IPS DF 4.7 (cell line): ENCODE measurements around the gene RALGAPA1.
A peak's percentile ranks its signal among the peaks of the same experiment; 100 is the strongest.
"Not testable (repeated sequence)": the region's sequence is repeated elsewhere in the genome, so short reads cannot be mapped to it uniquely, and the experiment has no call there.

Experiments used
- DNase-seq: peaks from one replicate; pipeline ENCODE4 v3.0.0-alpha.2; 2013; ENCODE audit warnings: low spot score; ENCODE audit errors: extremely low read depth

The RALGAPA1 gene

DNA sequence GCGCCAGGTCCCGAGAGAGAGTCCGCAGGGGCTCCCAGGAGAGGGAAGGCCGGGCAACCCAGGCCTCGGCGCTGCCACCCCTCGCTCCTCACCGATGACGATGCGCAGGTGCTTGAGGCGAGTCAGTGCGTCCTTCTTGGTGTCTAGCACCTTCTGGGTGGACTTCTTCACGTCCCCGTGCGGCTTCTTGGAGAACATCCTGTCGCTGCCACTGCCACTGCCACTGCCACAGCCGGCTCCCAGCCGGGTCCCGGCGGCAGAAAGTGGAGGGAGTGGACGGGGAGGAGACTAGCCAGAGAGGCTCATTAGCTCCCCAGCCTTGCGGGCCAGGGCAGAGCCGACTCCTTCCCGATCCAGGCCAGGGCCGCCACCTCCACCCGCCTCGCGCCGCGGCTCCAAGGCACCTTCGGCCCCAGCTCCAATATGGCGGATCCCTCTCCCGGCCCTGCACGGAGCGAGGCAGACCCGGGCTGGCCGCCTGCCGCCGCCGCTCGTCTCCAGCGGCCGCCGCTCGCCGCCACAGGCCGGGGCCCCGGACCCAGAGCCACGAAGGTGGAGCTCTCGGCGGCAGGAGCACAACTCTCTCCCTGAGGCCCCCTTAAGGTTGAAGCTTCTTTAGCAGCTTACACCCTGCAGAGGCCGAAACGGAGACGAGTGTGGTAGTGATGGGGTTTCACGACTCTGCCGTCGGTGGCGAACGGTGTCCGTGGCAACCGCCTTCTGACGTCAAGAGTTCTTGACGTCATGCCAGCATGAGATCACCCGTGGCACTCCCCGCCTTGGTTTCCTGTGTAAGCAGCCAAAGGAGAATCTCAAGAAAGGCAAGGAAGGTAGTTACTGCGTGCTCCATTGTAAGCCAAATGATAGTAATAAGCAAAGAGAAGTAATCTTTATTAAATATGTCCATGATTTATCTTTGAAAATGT, at the start of gene RALGAPA1:
Gene RALGAPA1, minus strand, starts transcription at position 658 of the 926 bp plus-strand sequence. Its CDS starts 460 bp downstream, at position 198.
- peak; percentile 91 for DNase-seq

DNA sequence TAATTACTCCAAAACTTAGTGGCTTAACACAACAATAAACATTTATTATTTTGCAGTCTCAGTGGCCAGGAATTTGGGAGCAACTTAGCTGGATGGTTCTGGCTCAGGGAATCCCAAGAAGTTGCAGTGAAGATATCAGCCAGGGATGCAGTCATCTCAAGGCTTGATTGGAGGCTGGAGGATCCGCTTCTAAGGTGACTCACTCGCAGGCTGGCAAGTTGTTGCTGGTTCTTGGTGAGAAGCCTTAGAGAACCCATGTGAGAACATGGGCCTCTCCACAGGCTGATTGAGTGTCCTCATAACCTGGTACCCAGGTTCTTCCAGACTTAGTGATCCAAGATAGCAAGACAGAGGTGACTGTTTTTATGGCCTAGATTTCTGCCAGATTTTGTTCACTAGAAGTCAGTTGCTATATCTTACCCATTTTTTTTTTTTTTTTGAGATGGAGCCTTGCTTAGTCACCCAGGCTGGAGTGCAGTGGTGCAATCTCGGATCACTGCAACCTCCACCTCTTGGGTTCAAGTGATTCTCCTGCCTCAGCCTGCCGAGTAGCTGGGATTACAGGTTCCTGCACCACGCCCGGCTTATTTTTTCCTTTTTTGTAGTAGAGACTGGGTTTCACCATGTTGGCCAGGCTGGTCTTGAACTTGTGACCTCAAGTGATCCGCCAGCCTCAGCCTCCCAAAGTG, 49.6 kb upstream of the RALGAPA1 start:
- no peak for DNase-seq

DNA sequence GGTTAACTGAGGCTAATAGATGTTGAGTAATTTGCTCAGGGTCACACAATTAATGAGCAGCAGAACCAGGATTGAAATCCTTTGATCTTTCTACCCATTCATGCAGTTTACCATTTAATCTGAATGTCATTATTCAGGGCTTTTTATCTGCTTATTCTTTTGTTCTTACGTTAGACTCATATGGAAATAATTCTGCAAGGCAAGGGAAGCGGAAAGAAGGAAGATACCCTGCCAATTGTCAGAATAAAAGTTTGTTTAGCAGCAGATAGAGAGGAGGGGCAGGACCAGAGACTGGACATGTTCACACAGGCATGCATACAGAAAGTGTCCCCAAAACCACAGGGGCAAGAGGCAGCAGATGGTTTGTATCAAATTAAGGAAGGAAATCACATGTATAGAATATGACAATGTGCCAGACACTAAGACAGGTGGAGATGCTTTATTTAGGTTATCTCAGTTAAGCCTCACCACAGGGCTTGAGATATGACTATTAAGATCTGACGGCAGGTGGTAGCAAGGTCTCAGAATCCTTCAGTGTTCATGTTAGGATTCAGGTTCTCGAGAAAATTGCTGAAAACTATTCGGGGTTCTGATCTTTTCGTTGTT, 46.9 kb upstream of the RALGAPA1 start:
- no peak for DNase-seq

- no peak for DNase-seq
Observed at GRCh38 chr14:35854696-35855270, 45.7 kb upstream of the RALGAPA1 start.

- no peak for DNase-seq
Observed at GRCh38 chr14:35853225-35853624, 44.1 kb upstream of the RALGAPA1 start.

GRCh38 chr14:35851823-35852222, 42.7 kb upstream of the RALGAPA1 start:
- DNase-seq: no peak

GRCh38 chr14:35849122-35849521, 40.0 kb upstream of the RALGAPA1 start:
- no peak for DNase-seq

GRCh38 chr14:35847636-35848035, 38.5 kb upstream of the RALGAPA1 start:
- no peak for DNase-seq

DNA sequence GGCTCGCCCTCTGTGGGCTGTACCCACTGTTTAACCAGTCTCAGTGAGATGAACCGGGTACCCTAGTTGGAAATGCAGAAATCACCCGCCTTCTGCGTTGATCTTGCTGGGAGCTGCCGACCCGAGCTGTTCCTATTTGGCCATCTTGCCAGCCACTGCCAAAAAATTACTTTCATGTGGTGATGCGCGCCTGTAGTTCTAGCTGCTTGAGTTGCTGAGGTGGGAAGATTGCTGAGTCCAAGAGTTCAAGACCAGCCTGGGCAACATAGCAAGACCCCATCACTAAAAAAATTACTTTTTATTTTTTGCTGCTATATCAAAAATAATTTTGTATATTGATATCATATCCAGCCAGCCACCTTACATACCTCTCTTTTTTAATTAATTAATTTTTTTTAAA, 35.4 kb upstream of the RALGAPA1 start:
- no peak for DNase-seq

GRCh38 chr14:35842245-35842644, 33.1 kb upstream of the RALGAPA1 start:
- DNase-seq: not testable (repeated sequence)

DNA sequence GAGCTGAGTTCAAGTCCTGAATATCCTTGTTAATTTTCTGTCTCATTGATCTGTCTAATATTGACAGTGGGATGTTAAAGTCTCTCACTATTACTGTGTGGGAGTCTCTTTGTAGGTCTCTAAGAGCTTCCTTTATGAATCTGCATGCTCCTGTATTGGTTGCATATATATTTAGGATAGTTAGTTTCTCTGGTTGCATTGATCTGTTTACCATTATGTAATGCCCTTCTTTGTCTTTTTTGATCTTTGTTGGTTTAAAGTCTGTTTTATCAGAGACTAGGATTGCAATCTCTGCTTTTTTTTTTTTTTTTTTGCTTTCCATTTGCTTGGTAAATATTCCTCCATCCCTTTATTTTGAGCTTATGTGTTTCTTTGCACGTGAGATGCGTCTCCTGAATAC, 32.6 kb upstream of the RALGAPA1 start:
- not testable (repeated sequence) for DNase-seq

DNA sequence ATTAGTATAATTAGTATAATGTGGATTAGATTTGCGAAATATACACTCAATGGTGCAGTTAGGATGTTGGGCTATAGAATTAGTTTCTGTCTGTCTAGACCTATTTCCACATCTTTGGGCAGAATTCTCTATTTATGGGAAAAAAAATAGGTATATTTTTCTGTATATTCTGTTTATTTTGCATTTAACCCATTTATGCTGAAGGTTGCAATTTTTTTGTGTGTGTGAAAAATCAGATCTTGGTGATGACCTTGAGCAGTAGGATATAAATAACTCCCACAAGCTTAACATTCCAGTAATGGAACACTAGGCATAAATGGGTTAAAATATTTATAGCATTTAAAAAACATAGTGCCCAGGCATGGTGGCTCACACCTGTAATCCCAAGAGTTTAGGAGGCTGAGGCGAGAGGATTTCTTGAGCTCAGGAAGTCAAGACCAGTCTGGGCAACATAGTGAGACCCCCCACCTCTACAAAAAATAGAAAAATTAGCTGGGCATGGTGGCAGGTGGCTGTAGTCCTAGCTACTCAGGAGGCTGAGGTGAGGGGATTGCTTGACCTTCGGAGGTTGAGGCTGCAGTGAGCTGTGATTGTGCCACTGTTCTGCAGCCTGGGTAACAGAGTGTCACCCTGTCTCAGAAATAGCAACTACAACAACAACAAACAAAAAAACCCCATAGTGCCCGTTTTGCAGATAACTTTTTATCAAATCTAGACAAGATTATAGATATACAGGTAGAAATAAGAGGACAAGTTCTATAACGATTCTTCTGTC, 26.3 kb upstream of the RALGAPA1 start:
- no peak for DNase-seq

- no peak for DNase-seq
Observed at GRCh38 chr14:35829449-35829848, 20.4 kb upstream of the RALGAPA1 start.

DNA sequence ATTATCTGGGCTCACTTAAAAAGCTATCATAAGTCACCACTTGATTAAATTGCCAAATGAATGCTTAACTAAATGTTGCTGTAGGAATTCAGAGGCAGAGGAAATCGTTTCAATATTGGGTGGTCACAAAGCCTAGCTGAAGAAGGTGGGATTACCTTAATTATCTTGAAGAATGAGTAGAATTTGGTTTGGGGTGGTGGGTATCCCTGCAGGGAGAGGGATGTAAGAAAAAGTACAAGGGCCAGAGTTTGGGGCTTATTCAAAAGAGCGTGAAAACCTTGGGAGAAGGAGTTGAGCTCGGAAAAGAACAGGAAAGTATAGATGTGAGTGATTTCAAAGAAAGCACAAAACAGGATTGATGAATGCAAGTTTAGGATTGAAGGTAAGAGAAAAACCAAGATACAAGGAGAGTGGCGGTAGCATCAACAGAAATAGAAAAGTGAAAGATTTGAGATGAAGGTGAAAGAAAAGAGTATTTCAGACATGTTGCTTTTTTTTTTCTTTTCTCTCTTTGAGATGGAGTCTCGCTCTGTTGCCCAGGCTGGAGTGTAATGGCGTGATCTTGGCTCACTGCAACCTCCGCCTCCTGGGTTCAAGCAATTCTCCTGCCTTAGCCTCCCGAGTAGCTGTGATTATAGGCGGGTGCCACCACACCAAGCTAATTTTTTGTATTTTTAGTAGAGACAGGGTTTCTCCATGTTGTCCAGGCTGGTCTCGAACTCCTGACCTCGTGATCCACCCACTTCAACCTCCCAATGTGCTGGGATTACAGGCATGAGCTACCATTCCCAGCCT, 18.8 kb upstream of the RALGAPA1 start:
- no peak for DNase-seq

- no peak for DNase-seq
Observed at GRCh38 chr14:35826952-35827416, 17.9 kb upstream of the RALGAPA1 start.

DNA sequence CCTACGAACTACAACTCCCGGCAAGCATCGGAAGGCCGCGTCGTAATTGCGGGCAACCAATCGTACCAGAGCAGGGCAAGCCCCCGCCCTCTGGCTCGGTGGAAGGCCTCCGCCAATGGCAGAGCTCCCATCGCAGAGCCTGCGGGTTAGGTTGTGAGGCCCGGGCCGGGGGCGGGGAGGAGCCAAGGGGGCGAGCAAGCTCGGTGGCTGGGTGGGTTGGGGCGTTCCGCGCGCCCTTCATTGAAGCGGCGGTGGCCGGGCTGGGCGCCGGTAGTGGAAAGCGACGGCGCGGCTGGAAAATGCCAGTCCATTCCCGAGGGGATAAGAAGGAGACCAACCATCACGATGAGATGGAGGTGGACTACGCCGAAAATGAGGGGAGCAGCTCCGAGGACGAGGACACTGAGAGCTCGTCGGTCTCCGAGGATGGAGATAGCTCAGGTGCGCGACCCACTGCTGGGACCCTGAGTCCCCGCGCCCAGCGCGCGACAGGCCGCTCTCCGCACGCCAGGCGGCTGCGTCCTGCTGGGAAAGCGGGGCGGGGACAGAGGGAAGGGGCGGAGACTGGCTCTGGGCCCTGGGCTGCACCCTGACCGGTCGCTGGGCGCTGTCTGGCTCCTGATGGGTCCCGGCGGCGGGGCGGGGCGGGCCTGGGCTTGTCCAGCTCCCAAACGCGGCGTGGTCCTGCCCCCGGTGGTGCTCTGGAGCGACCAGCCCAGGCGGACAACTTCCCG, 17.3 kb upstream of the RALGAPA1 start, which contains the start of gene BRMS1L:
Gene BRMS1L, plus strand, starts transcription at position 121 of the 734 bp plus-strand sequence. Its CDS starts 179 bp downstream, at position 300.
- DNase-seq: peak; percentile 96

DNA sequence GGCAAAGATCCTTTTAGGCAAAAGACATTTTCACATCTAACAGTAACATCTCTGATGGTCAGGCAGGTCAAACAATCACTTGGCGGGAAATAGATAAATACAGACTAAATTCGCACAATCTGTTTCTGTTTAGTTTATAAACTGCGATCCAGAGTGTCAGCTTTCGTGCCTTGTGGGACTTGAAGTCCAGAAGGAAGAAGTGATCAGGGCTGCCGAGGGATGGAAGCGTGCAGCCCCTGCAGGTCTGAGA, 16.8 kb upstream of the RALGAPA1 start:
- no peak for DNase-seq

DNA sequence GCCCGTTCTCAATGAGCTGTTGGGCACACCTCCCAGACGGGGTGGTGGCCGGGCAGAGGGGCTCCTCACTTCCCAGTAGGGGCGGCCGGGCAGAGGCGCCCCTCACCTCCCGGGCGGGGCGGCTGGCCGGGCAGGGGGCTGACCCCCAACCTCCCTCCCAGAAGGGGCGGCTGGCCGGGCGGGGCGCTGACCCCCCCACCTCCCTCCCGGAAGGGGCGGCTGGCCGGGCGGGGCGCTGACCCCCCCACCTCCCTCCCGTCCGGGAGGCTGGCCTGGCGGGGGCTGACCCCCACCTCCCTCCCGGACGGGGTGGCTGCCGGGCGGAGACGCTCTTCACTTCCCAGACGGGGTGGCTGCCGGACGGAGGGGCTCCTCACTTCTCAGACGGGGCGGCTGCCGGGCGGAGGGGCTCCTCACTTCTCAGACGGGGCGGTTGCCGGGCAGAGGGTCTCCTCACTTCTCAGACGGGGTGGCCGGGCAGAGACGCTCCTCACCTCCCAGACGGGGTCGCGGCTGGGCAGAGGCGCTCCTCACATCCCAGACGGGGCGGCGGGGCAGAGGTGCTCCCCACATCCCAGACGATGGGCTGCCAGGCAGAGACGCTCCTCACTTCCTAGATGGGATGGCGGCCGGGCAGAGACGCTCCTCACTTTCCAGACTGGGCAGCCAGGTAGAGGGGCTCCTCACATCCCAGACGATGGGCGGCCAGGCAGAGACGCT, 15.5 kb upstream of the RALGAPA1 start:
- DNase-seq: not testable (repeated sequence)

GRCh38 chr14:35822501-35822900, 13.4 kb upstream of the RALGAPA1 start:
- no peak for DNase-seq
